ENCODE data around the gene GTF2A2.

The GTF2A2 gene

DNA sequence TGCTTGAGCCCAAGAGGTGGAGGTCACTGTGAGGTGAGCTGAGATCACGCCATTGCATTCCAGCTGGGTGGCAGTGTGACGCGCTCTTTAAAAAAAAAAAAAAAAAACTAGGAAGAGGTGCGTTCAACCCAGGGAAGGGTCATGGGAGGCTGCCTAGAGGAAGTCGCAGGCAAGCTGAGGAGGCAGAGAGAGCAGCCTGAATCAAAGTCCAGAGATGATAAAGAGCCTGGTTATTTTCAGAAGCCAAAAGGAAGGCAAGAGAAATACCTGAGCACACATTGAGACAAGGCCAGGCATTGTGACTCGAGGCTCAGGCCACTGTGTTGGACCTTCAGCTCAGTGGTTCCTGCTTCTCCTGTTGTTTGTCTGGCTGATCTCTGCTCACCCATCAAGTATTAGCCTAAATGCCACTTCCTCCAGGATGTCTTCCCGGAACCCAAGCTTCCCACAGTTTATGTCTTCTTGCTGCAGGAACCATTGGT lies 61.8 kb downstream of the GTF2A2 start:
- TF ChIP-seq EZH2phosphoT487 (conservative IDR thresholded peaks at IDR 0.05; ENCODE audit: low read length) = no peak
- TF ChIP-seq, protein P1, sequence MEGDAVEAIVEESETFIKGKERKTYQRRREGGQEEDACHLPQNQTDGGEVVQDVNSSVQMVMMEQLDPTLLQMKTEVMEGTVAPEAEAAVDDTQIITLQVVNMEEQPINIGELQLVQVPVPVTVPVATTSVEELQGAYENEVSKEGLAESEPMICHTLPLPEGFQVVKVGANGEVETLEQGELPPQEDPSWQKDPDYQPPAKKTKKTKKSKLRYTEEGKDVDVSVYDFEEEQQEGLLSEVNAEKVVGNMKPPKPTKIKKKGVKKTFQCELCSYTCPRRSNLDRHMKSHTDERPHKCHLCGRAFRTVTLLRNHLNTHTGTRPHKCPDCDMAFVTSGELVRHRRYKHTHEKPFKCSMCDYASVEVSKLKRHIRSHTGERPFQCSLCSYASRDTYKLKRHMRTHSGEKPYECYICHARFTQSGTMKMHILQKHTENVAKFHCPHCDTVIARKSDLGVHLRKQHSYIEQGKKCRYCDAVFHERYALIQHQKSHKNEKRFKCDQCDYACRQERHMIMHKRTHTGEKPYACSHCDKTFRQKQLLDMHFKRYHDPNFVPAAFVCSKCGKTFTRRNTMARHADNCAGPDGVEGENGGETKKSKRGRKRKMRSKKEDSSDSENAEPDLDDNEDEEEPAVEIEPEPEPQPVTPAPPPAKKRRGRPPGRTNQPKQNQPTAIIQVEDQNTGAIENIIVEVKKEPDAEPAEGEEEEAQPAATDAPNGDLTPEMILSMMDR (IDR thresholded peaks at IDR 0.05; ENCODE audit: insufficient read depth, low read length, poor library complexity, severe bottlenecking) = no peak
- Histone ChIP-seq H4K20me1 (ENCODE audit: low read depth, low read length) (no peaks in the 10 kb centered on the region), H3F3A (ENCODE audit: insufficient read depth) (no peaks in the 10 kb centered on the region), H3K9me3 (ENCODE audit: insufficient read depth, low read length) (no peaks in the 10 kb centered on the region), H3K9me2 (replicated peaks; ENCODE audit: insufficient read depth, low read length) (no peaks in the 10 kb centered on the region), H3K4me3 (ENCODE audit: insufficient read depth, low read length, poor library complexity, severe bottlenecking) (no peak overlapping the region), H2AFZ (ENCODE audit: low read depth, low read length, severe bottlenecking) (no peak overlapping the region), H3K9ac (ENCODE audit: low read length) (no peak overlapping the region), H3K27ac (ENCODE audit: low read depth, low read length) (no peak overlapping the region), H3K36me3 (ENCODE audit: low read length) (no peaks in the 10 kb centered on the region), H3K79me2 (ENCODE audit: insufficient read depth, low read length) (no peaks in the 10 kb centered on the region), H3K27me3 (ENCODE audit: low read length) (no peaks in the 10 kb centered on the region), H3K4me2 (ENCODE audit: low read depth, low read length, poor library complexity, severe bottlenecking) (no peak overlapping the region)

DNA sequence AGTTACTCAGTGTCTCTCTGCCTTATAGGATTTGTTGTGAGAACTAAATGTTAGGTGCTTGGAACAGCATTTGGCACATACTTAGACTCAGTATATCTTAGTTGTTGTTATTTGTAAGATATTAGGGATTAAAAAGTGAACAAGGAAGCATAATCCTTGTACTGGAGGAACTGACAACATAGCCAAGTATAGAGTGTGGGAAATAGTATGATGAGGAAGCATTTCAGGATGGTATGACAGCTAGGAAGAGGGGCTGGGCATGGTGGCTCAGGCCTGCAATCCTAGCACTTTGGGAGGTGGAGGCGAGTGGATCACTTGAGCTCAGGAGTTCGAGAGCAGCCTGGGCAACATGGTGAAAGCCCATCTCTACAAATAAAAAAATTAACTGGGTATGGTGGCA lies 62.3 kb downstream of the GTF2A2 start:
- no peaks in the 10 kb centered on the region for H3K9me2 ChIP-seq (replicated peaks; ENCODE audit: insufficient read depth, low read length)
- H3K36me3 ChIP-seq (ENCODE audit: low read length) = no peaks in the 10 kb centered on the region
- no peak overlapping the region for H3K4me2 ChIP-seq (ENCODE audit: low read depth, low read length, poor library complexity, severe bottlenecking)
- no peaks in the 10 kb centered on the region for H3F3A ChIP-seq (ENCODE audit: insufficient read depth)
- H3K27ac ChIP-seq (ENCODE audit: low read depth, low read length) = no peak overlapping the region
- H3K4me3 ChIP-seq (ENCODE audit: insufficient read depth, low read length, poor library complexity, severe bottlenecking) = no peak overlapping the region
- TF ChIP-seq, protein P1 (IDR thresholded peaks at IDR 0.05; ENCODE audit: insufficient read depth, low read length, poor library complexity, severe bottlenecking) = no peak
- no peak for TF ChIP-seq EZH2phosphoT487 (conservative IDR thresholded peaks at IDR 0.05; ENCODE audit: low read length)
- no peaks in the 10 kb centered on the region for H3K79me2 ChIP-seq (ENCODE audit: insufficient read depth, low read length)
- H2AFZ ChIP-seq (ENCODE audit: low read depth, low read length, severe bottlenecking) = no peak overlapping the region
- H3K9me3 ChIP-seq (ENCODE audit: insufficient read depth, low read length) = no peaks in the 10 kb centered on the region
- no peak overlapping the region for H3K9ac ChIP-seq (ENCODE audit: low read length)
- no peaks in the 10 kb centered on the region for H4K20me1 ChIP-seq (ENCODE audit: low read depth, low read length)
- no peaks in the 10 kb centered on the region for H3K27me3 ChIP-seq (ENCODE audit: low read length)

DNA sequence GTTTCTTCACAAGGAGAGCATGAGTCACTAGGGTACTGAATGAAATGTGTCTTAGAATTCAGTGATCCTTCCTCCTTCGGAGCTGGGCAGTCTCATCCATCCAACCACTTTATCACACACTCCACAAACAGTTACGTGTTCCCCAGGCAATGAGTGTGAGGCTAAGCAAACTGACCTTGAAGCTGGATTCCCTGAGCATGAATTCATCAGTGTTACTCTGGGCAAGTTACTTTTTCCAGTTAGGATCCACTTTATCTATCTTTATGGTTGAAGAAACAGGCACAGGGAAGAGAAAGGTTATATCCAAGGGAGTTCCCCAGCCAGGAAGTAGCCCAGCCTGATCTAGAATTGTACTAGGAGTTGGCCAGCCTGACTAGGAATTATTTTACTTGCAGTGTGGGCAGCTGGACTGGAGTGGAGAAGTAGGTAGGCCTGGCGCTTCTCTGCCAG lies 62.8 kb downstream of the GTF2A2 start:
- H3K4me2 ChIP-seq (ENCODE audit: low read depth, low read length, poor library complexity, severe bottlenecking) = no peak overlapping the region
- H3F3A ChIP-seq (ENCODE audit: insufficient read depth) = no peaks in the 10 kb centered on the region
- H3K27me3 ChIP-seq (ENCODE audit: low read length) = no peaks in the 10 kb centered on the region
- no peaks in the 10 kb centered on the region for H3K9me2 ChIP-seq (replicated peaks; ENCODE audit: insufficient read depth, low read length)
- no peaks in the 10 kb centered on the region for H3K79me2 ChIP-seq (ENCODE audit: insufficient read depth, low read length)
- H3K27ac ChIP-seq (ENCODE audit: low read depth, low read length) = no peak overlapping the region
- no peaks in the 10 kb centered on the region for H3K36me3 ChIP-seq (ENCODE audit: low read length)
- no peaks in the 10 kb centered on the region for H3K9me3 ChIP-seq (ENCODE audit: insufficient read depth, low read length)
- H3K9ac ChIP-seq (ENCODE audit: low read length) = no peak overlapping the region
- TF ChIP-seq, protein P1 (IDR thresholded peaks at IDR 0.05; ENCODE audit: insufficient read depth, low read length, poor library complexity, severe bottlenecking) = no peak
- no peak for TF ChIP-seq EZH2phosphoT487 (conservative IDR thresholded peaks at IDR 0.05; ENCODE audit: low read length)
- no peaks in the 10 kb centered on the region for H4K20me1 ChIP-seq (ENCODE audit: low read depth, low read length)
- no peak overlapping the region for H2AFZ ChIP-seq (ENCODE audit: low read depth, low read length, severe bottlenecking)
- no peak overlapping the region for H3K4me3 ChIP-seq (ENCODE audit: insufficient read depth, low read length, poor library complexity, severe bottlenecking)
